GM13977 (cell line): ENCODE results near the gene NPHS2.
"Not testable (repeated sequence)": the region's sequence is repeated elsewhere in the genome, so short reads cannot be mapped to it uniquely, and the experiment has no call there.

Experiments
- DNase-seq: peaks from one replicate; pipeline ENCODE4 v3.0.0; 2012; ENCODE audit warnings: low spot score
- CTCF ChIP-seq: IDR thresholded peaks from 2 replicates; pipeline ENCODE4 v1.5.1; 2012; ENCODE audit warnings: mild to moderate bottlenecking, control low read depth; ENCODE audit not compliant: insufficient read depth; ENCODE audit errors: extremely low read depth, missing control alignments
- in situ Hi-C: fragments of 300-500 bp; cut with MboI; formaldehyde crosslinking; loops from one replicate; pipeline ENCODE4 v1.12.0; 2022; ENCODE audit warnings: low sequenced_read_pairs, low pct_unique_long_range_greater_than_20kb, mixed read lengths, inconsistent platforms; ENCODE audit not compliant: unreplicated experiment

Gene NPHS2

GRCh38 chr1:179548666-179549367 lies 26.9 kb downstream of the NPHS2 start:
- in situ Hi-C loops: no loop called here
- no peak for TF ChIP-seq CTCF
- no peak for DNase-seq

DNA sequence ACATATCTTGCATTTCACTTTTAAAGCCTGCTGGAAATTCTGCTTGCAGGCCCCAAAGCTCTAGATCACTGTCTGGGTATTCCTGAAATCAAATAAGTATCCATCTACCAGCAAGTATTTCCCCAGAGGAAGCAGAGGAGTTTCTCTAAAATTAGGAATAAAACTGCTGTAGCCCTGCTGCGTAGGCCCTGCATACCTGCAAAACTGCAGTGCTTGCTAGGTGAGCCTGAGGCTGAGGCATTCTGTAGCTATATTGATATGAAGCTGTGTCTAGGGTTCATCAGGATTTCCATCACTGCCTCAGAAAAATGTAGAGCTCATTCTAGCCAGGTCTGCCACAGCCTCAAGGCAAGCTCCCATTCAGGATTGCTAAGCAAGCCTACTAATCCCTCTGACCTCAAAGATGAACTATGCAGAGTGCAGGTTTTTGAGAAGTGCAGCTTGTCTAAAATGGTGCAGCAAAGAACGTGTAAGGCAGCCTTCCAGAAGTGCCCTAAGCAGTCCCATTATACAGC lies 28.7 kb downstream of the NPHS2 start:
- in situ Hi-C loops: no loop called here
- TF ChIP-seq CTCF: no peak
- DNase-seq: no peak

DNA sequence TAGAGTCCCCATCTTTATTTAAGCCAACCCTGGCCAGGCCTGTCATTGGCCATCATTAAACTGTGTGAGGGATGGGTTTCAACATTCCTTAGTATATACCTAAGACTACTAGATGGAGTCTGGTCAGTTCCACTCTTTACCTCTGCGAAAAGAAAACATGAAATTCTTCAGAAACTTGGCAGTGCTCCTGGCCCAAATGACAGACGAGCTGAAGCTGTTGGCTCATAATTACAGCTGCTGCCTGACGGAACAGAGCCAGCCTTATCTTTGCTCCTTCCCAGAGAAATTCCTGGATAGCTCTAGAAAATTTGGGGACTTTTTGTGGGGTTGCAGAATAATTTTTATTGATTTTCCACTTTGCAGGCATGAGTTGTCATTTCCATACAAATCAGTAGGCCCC lies 30.4 kb downstream of the NPHS2 start:
- no peak for TF ChIP-seq CTCF
- DNase-seq: no peak
- in situ Hi-C loops: no loop called here

- in situ Hi-C loops: no loop called here
- DNase-seq: no peak
- TF ChIP-seq CTCF: no peak
Measured at GRCh38 chr1:179541774-179542173, 34.0 kb downstream of the NPHS2 start.

- in situ Hi-C loops: no loop called here
- no peak for TF ChIP-seq CTCF
- DNase-seq: no peak
Measured at GRCh38 chr1:179530352-179530751, 45.4 kb downstream of the NPHS2 start.

DNA sequence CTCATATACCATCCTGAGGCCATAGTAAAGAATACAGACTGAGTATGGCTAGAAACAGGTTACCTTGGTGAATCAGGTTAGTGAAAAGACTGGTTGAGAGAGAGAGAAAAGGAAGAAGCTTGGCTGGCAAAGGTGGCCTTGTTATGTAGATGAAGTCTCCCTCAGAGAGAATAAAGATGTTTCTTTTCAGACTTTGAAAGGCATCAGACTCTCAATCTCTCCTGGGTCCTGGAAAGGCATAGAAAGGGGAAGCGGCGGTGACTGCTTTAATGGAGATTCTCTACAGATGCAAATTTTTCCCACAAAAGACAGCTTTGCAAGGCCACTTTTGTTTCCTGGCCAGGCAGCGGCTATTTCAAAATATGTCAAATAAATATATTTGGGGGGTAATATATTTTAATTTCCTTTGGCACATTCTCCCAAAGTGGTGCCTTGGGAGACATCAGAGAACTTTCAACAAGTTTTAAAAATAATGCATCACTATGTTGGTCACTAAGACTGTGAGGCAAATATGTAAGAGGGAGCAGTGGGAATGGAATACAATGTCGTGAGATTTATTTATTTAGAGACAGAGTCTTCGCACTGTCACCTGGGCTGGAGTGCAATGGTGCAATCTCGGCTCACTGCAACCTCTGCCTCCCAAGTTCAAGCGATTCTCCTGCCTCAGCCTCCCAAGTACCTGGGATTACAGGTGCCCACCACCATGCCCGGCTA lies 46.1 kb downstream of the NPHS2 start:
- DNase-seq: no peak
- TF ChIP-seq CTCF: no peak
- in situ Hi-C loops: no loop called here

DNA sequence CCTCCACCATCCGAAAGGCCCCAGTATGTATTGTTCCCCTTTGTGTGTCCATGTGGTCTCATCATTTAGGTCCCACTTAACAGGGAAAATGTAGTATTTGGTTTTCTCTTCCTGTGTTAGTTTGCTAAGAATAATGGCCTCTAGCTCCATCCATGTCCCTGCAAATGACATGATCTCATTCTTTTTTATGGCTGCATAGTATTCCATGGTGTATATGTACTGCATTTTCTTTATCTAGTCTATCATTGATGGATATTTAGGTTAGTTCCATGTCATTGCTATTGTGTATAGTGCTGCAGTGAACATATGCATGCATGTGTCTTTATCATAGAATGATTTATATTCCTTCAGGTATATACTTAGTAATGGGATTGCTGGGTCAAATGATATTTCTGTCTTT lies 57.2 kb downstream of the NPHS2 start:
- DNase-seq, in situ Hi-C loops: not testable (repeated sequence)
